SW480 (cell line): ENCODE data around the gene EPB41L2.
"Not testable (repeated sequence)": the region's sequence is repeated elsewhere in the genome, so short reads cannot be mapped to it uniquely, and the experiment has no call there.

Experiments used
- DNase-seq: peaks from one replicate; pipeline ENCODE4 v3.0.0-alpha.2; 2016; ENCODE audit warnings: low spot score

Gene EPB41L2

GRCh38 chr6:131063028-131063763 lies at the start of gene EPB41L2:
Gene EPB41L2 (minus strand): TSS chr6:131063245. CDS start chr6:130956485, 106,760 bp downstream.
- peak; percentile 80 for DNase-seq

GRCh38 chr6:131112249-131112648 lies 49.2 kb upstream of the EPB41L2 start:
- no peak for DNase-seq

- DNase-seq = no peak
Measured at GRCh38 chr6:131107151-131107550, 44.1 kb upstream of the EPB41L2 start.

GRCh38 chr6:131103901-131104300 lies 40.9 kb upstream of the EPB41L2 start:
- DNase-seq = no peak

- DNase-seq = no peak
Measured at GRCh38 chr6:131103296-131103695, 40.3 kb upstream of the EPB41L2 start.

GRCh38 chr6:131101911-131102680 lies 39.1 kb upstream of the EPB41L2 start:
- peak; percentile 9 for DNase-seq

GRCh38 chr6:131096786-131097185 lies 33.7 kb upstream of the EPB41L2 start:
- no peak for DNase-seq

GRCh38 chr6:131093334-131093733 lies 30.3 kb upstream of the EPB41L2 start:
- no peak for DNase-seq

GRCh38 chr6:131091944-131092343 lies 28.9 kb upstream of the EPB41L2 start:
- not testable (repeated sequence) for DNase-seq

- DNase-seq = not testable (repeated sequence)
Measured at GRCh38 chr6:131090339-131090738, 27.3 kb upstream of the EPB41L2 start.

GRCh38 chr6:131084982-131085381 lies 21.9 kb upstream of the EPB41L2 start:
- DNase-seq = no peak

- DNase-seq = no peak
Measured at GRCh38 chr6:131083687-131084086, 20.6 kb upstream of the EPB41L2 start.

GRCh38 chr6:131082335-131082734 lies 19.3 kb upstream of the EPB41L2 start:
- no peak for DNase-seq

- no peak for DNase-seq
Measured at GRCh38 chr6:131080084-131080483, 17.0 kb upstream of the EPB41L2 start.

GRCh38 chr6:131073577-131073976 lies 10.5 kb upstream of the EPB41L2 start:
- DNase-seq = no peak

GRCh38 chr6:131070061-131070460 lies 7.0 kb upstream of the EPB41L2 start:
- DNase-seq = no peak

GRCh38 chr6:131068165-131068564 lies 5.1 kb upstream of the EPB41L2 start:
- no peak for DNase-seq

- no peak for DNase-seq
Measured at GRCh38 chr6:131067521-131067920, 4.5 kb upstream of the EPB41L2 start.

- no peak for DNase-seq
Measured at GRCh38 chr6:131065824-131066171, 2.8 kb upstream of the EPB41L2 start.

GRCh38 chr6:131065112-131065823 lies 2.2 kb upstream of the EPB41L2 start:
- DNase-seq = peak; percentile 18

- peak; percentile 2 for DNase-seq
Measured at GRCh38 chr6:131063764-131064272, 773 bp upstream of the EPB41L2 start.

- peak; percentile 4 for DNase-seq
Measured at GRCh38 chr6:131062241-131063027, 611 bp downstream of the EPB41L2 start.
